ENCODE data around the gene RABEPK.
"Not testable (repeated sequence)": the region's sequence is repeated elsewhere in the genome, so short reads cannot be mapped to it uniquely, and the experiment has no call there.

The RABEPK gene

DNA sequence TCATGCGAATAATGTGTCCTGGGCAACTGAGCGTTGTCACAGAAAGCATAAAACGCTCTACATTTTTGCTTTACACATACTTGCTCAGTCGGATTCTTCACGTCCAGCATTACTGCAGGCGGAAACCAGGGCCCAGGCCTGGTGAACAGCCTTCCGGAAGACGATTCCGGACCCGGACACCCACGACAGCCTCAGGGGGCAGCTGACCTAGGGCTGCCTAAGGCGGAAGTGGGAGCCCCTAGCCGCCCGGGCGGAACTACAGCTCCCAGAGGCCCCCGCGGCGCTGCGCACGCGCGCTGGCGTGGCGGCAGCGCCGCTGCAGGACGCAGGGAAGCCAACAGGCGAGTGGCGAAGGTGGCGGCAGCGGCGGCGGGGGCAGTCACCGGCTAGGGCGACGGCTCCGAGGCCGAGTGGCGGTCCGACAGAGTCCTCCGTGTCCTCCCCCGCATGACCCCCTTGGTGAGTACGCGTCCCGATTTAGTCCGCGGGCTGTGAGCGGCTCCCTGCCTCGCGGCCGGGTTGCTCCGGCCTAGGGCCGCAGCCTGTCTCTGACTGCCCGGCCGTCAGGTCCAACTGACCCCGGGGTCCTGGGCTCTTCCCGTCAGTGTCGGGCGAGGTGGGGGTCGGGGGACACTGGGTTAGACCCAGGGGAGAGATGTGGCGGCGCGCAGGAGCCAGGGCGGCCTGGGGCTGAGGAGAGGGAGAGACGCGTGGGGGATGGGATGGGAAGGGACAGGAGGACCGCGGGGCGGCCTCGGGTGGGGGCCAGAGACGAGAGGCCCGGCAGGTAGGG lies 61.4 kb downstream of the RABEPK start, which contains the start of gene GAPVD1:
TSS of gene GAPVD1 (plus strand) at position 326 of the 793 bp plus-strand sequence. CDS start 37,096 bp downstream, outside the sequence.
- peak within 1 kb of the TSS; percentile 96 for H3K4me3 ChIP-seq (ENCODE audit: low read depth, low read length)
- TF ChIP-seq, protein P1, sequence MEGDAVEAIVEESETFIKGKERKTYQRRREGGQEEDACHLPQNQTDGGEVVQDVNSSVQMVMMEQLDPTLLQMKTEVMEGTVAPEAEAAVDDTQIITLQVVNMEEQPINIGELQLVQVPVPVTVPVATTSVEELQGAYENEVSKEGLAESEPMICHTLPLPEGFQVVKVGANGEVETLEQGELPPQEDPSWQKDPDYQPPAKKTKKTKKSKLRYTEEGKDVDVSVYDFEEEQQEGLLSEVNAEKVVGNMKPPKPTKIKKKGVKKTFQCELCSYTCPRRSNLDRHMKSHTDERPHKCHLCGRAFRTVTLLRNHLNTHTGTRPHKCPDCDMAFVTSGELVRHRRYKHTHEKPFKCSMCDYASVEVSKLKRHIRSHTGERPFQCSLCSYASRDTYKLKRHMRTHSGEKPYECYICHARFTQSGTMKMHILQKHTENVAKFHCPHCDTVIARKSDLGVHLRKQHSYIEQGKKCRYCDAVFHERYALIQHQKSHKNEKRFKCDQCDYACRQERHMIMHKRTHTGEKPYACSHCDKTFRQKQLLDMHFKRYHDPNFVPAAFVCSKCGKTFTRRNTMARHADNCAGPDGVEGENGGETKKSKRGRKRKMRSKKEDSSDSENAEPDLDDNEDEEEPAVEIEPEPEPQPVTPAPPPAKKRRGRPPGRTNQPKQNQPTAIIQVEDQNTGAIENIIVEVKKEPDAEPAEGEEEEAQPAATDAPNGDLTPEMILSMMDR (IDR thresholded peaks at IDR 0.05; ENCODE audit: low read depth, low read length), result peak; percentile 29; the same call in 1 of the 2 replicates

- TF ChIP-seq, protein P1 (IDR thresholded peaks at IDR 0.05; ENCODE audit: low read depth, low read length), result no peak
- peak overlapping the region; percentile 96 for H3K4me3 ChIP-seq (ENCODE audit: low read depth, low read length)
Observed at GRCh38 chr9:125262294-125262991, 62.1 kb downstream of the RABEPK start.

GRCh38 chr9:125264068-125264467 lies 63.7 kb downstream of the RABEPK start:
- H3K4me3 ChIP-seq (ENCODE audit: low read depth, low read length), result not testable (repeated sequence)

GRCh38 chr9:125268394-125269013 lies 68.2 kb downstream of the RABEPK start:
- H3K4me3 ChIP-seq (ENCODE audit: low read depth, low read length), result no peak overlapping the region
- TF ChIP-seq, protein P1 (IDR thresholded peaks at IDR 0.05; ENCODE audit: low read depth, low read length), result no peak

DNA sequence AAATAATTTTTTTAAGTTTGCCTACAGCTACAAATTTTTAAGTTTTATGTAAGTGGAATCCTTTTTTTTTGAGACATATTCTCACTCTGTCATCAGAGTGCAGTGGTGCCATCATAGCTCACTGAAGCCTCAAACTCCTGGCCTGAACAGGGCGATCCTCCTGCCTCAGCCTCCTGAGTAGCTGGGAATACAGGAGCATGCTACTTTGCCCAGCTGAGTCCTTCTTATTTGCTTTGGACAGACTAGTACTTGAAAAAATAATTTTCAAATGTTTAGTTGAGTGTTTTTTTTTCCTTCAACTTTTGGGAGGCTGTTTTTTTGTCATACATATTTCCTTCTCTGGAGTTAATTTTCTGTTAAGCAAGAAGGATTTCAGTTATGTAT lies 68.7 kb downstream of the RABEPK start:
- no peak overlapping the region for H3K4me3 ChIP-seq (ENCODE audit: low read depth, low read length)
- TF ChIP-seq, protein P1 (IDR thresholded peaks at IDR 0.05; ENCODE audit: low read depth, low read length), result no peak

- H3K4me3 ChIP-seq (ENCODE audit: low read depth, low read length), result no peak overlapping the region
- TF ChIP-seq, protein P1 (IDR thresholded peaks at IDR 0.05; ENCODE audit: low read depth, low read length), result no peak
Observed at GRCh38 chr9:125271081-125271480, 70.7 kb downstream of the RABEPK start.

GRCh38 chr9:125272697-125273096 lies 72.4 kb downstream of the RABEPK start:
- TF ChIP-seq, protein P1 (IDR thresholded peaks at IDR 0.05; ENCODE audit: low read depth, low read length), result no peak
- H3K4me3 ChIP-seq (ENCODE audit: low read depth, low read length), result no peak overlapping the region

Data from WI38 (cell line).